AG04449 (cell line): Measurements from ENCODE around the gene CES4A.

Source experiments
- CTCF ChIA-PET: fragments of 350-600 bp; formaldehyde crosslinking; extraction: SDS; loops from one replicate; lab custom pipeline; 2021; ENCODE audit warnings: antibody characterized with exemption; lab: Yijun Ruan, JAX
- POLR2A ChIA-PET: fragments of 400-600, 350-600 bp; formaldehyde crosslinking; extraction: SDS; loops from one replicate; lab custom pipeline; 2020; ENCODE audit warnings: antibody characterized with exemption, inconsistent platforms; lab: Yijun Ruan, JAX
- DNase-seq: peaks from one replicate; pipeline ENCODE4 v3.0.0-alpha.2; 2010; ENCODE audit warnings: low read depth, low spot score
- H3K4me3 ChIP-seq: 2 replicates; pipeline ENCODE4 v1.5.1; 2011; ENCODE audit warnings: low read depth, mild to moderate bottlenecking, control low read depth, low read length
- TF ChIP-seq, protein P1 (sequence below): IDR thresholded peaks from one replicate; pipeline ENCODE4 v1.5.1; 2011; ENCODE audit warnings: mild to moderate bottlenecking, moderate library complexity, low read length, control low read depth, inconsistent platforms; ENCODE audit not compliant: insufficient read depth; ENCODE audit errors: missing control alignments

The CES4A gene

GRCh38 chr16:67024384-67025209, 36.2 kb downstream of the CES4A start:
- ChIA-PET POLR2A (no interaction called here), CTCF (interaction anchor here (0.8 to 1.8 kb wide), 5 partner anchors 11 to 160 kb away, joined by 3 to 6 read pairs (median 4); partner anchors contain the start of gene B3GNT9)
- TF ChIP-seq, protein P1, sequence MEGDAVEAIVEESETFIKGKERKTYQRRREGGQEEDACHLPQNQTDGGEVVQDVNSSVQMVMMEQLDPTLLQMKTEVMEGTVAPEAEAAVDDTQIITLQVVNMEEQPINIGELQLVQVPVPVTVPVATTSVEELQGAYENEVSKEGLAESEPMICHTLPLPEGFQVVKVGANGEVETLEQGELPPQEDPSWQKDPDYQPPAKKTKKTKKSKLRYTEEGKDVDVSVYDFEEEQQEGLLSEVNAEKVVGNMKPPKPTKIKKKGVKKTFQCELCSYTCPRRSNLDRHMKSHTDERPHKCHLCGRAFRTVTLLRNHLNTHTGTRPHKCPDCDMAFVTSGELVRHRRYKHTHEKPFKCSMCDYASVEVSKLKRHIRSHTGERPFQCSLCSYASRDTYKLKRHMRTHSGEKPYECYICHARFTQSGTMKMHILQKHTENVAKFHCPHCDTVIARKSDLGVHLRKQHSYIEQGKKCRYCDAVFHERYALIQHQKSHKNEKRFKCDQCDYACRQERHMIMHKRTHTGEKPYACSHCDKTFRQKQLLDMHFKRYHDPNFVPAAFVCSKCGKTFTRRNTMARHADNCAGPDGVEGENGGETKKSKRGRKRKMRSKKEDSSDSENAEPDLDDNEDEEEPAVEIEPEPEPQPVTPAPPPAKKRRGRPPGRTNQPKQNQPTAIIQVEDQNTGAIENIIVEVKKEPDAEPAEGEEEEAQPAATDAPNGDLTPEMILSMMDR = no peak
- DNase-seq = no peak
- H3K4me3 ChIP-seq = no peak overlapping the region

DNA sequence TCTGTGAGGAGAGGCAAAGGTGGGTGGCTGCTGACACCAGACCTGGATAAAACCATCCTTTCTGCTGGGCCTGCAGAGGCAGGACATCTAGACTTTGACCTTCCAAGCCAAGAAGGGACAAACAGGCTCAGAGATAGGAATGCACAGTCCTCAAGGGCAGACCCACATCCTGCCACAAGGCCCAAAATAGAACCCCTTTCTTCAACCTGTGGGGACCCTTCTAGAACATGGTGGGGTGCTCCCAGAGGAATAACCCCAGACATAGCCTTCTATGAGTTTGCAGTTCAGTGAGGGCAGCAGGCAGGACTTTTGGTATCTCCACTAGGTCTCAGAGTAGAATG, 36.8 kb downstream of the CES4A start:
- TF ChIP-seq, protein P1 = no peak
- DNase-seq = no peak
- H3K4me3 ChIP-seq = no peak overlapping the region
- POLR2A ChIA-PET = no interaction called here
- CTCF ChIA-PET = interaction anchor here (1.0 to 1.8 kb wide), 4 partner anchors 11 to 130 kb away, joined by 3 to 6 read pairs (median 4); partner anchors contain the start of gene B3GNT9

DNA sequence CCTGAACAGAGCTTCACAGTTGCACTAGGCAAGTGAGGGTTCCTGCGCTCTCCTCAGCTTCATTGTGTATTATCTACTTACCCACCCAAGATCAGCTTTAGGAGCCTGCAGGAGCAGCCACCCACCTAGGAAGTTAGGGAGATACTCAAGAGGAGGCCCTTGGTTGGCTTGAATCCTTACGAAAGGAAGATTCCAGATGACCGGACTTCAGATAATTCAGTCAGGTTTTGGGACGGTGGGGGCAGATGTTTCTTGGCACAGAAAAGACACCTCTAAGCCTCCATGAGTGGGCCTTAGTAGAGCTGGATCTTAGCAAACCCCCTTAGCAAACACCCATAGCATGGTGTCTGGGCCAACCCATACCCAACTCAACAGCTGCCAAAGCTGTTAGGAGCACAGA, 38.2 kb downstream of the CES4A start:
- TF ChIP-seq, protein P1 = no peak
- ChIA-PET POLR2A (interaction anchor here (0.8 kb wide), 1 partner anchor 9 kb away, joined by 3 read pairs; no protein-coding TSS in a partner anchor), CTCF (interaction anchor here (1.8 to 2.6 kb wide), 2 partner anchors 8 to 75 kb away, joined by 4 to 41 read pairs; no protein-coding TSS in a partner anchor)
- DNase-seq = no peak
- H3K4me3 ChIP-seq = no peak overlapping the region

DNA sequence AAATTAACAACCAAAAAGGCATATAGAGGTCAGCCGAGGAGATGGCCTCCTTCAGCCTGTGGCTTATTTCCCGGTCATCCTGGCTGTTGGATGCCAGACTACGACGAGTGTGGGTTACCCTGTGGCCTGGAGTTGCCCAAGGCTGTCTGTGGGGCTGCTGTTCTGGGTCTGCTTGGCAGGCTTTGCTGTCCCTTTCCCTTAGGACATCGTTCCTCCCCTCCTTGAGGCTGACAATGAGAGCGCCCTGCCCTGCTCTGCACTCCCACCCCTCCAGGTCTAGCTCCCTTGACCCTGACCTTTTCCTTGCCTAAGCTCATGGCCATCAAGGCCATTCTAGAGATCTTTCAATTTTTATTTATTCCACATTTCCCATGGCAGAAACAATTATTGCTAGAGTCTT, 38.7 kb downstream of the CES4A start:
- CTCF ChIA-PET = interaction anchor here (2.6 to 4.2 kb wide), 2 partner anchors 9 to 128 kb away, joined by 19 to 41 read pairs; no protein-coding TSS in a partner anchor
- no peak overlapping the region for H3K4me3 ChIP-seq
- no peak for DNase-seq
- POLR2A ChIA-PET = interaction anchor here (0.8 kb wide), 1 partner anchor 9 kb away, joined by 3 read pairs; no protein-coding TSS in a partner anchor
- TF ChIP-seq, protein P1 = no peak

GRCh38 chr16:67028167-67028695, 39.8 kb downstream of the CES4A start:
- peak overlapping the region; percentile 69 for H3K4me3 ChIP-seq
- no peak for DNase-seq
- ChIA-PET POLR2A (interaction anchor here (0.6 to 0.9 kb wide), 5 partner anchors 10 to 122 kb away, joined by 3 read pairs; partner anchors contain the start of gene B3GNT9), CTCF (interaction anchor here (0.6 to 4.2 kb wide), 9 partner anchors 10 to 127 kb away, joined by 3 to 41 read pairs (median 4); no protein-coding TSS in a partner anchor)
- TF ChIP-seq, protein P1 = no peak

- TF ChIP-seq, protein P1 = no peak
- peak within 1 kb of the TSS; percentile 78 for H3K4me3 ChIP-seq
- DNase-seq = peak; percentile 19
- CTCF ChIA-PET = interaction anchor here (1.0 to 4.2 kb wide), 6 partner anchors 9 to 126 kb away, joined by 4 to 41 read pairs (median 6); no protein-coding TSS in a partner anchor
- POLR2A ChIA-PET = interaction anchor here (0.6 to 0.9 kb wide), 4 partner anchors 10 to 102 kb away, joined by 3 read pairs; no protein-coding TSS in a partner anchor
These were observed 40.4 kb downstream of the CES4A start, which contains the start of gene CBFB for GRCh38 chr16:67028696-67029253. CBFB (plus strand) TSS chr16:67029149; CDS start chr16:67029408, 259 bp downstream.
